GM18511 (cell line): ENCODE measurements around the gene TRPM6.
"Not testable (repeated sequence)": the region's sequence is repeated elsewhere in the genome, so short reads cannot be mapped to it uniquely, and the experiment has no call there.

Source experiments
- ATAC-seq: cut with Tn5 transposase; IDR thresholded peaks from one replicate; pipeline ENCODE4 v1.9.1; 2021; ENCODE audit warnings: mild to moderate bottlenecking, moderate library complexity; ENCODE audit not compliant: unreplicated experiment

The TRPM6 gene, protein sequence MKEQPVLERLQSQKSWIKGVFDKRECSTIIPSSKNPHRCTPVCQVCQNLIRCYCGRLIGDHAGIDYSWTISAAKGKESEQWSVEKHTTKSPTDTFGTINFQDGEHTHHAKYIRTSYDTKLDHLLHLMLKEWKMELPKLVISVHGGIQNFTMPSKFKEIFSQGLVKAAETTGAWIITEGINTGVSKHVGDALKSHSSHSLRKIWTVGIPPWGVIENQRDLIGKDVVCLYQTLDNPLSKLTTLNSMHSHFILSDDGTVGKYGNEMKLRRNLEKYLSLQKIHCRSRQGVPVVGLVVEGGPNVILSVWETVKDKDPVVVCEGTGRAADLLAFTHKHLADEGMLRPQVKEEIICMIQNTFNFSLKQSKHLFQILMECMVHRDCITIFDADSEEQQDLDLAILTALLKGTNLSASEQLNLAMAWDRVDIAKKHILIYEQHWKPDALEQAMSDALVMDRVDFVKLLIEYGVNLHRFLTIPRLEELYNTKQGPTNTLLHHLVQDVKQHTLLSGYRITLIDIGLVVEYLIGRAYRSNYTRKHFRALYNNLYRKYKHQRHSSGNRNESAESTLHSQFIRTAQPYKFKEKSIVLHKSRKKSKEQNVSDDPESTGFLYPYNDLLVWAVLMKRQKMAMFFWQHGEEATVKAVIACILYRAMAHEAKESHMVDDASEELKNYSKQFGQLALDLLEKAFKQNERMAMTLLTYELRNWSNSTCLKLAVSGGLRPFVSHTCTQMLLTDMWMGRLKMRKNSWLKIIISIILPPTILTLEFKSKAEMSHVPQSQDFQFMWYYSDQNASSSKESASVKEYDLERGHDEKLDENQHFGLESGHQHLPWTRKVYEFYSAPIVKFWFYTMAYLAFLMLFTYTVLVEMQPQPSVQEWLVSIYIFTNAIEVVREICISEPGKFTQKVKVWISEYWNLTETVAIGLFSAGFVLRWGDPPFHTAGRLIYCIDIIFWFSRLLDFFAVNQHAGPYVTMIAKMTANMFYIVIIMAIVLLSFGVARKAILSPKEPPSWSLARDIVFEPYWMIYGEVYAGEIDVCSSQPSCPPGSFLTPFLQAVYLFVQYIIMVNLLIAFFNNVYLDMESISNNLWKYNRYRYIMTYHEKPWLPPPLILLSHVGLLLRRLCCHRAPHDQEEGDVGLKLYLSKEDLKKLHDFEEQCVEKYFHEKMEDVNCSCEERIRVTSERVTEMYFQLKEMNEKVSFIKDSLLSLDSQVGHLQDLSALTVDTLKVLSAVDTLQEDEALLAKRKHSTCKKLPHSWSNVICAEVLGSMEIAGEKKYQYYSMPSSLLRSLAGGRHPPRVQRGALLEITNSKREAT (N-terminal part only)

DNA sequence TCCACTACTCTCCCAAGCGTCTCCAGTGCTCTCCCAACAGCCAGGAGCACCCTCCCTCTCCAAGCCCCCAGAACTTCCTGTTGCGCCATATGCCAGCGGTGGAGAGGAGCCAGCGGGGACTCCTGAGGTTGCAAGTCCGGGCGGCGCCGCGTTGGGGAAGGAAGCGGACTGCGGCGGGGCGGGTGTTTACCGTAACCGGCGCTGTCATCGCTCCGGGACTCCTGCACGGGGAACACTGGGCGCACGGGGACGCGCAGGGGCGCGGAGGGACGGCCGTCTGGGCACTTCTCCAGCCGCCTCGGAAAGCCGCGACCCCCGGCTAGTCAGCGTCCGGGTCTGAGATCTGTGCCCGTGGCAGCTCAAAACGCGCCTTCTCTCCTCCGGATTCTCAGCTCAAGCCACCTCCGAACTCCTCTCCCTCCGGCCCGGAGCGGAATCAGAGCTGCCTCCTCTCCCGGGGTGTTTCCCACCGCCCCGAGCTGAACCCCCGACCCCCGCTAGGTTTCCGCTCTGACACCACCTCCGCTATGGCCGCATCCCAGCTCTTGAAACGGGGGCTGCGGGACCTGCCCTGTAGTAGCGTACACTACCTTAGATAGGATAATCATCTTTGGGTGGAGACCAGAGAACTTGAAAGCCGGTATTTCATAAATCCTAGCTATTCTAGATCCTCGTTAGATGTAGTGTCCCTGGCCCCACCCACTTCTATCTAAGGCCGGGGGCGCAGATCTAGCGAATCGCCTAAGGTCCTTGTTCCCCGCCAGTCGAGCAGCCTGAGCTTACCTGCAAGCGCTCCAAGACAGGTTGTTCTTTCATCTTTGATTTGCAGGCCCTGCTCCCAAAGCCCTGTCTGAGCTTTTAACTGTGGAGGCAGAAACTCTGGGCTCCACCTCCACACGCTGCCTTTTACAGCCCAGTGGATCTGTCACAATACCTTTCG is at the start of gene TRPM6:
Gene TRPM6, minus strand, starts transcription at position 881 of the 940 bp plus-strand sequence. Its CDS starts 65 bp downstream, at position 816.
- ATAC-seq = peak; percentile 46

DNA sequence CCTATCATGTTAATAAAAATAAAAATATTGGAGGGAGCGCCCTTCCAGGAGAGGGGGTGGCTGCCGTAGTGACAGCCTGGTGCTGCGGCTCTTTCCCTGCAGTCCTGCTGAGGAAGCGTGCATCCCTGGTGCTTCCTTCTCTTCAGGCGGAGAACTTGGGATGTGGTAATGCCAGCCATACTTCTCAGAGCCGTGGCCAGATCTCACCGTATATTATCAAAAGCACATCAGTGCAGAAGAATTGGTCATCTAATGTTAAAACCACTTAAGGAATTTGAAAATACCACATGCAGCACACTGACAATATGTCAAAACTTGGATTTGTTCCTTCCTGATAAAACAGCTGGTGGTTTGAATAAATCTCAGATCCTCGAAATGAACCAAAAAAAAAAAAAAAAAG is 47.3 kb upstream of the TRPM6 start:
- no peak for ATAC-seq

DNA sequence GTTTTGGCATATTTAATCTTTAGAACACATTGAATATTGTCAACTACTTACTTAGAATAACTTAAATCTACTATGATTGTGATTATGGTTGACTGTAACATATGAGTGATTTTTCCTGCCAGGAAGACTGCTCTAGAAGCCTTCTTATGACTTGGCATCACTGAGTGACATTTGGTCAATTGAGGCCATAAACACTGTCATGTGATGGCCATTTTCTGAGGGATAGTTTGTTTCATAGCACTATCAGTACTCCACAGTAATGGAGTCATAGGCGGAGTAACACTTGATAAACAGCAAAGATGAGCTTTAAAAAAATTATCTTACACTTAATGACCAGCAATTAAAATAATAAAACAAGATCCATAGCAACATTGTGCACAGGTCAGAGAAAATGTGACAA is 34.0 kb upstream of the TRPM6 start:
- no peak for ATAC-seq

DNA sequence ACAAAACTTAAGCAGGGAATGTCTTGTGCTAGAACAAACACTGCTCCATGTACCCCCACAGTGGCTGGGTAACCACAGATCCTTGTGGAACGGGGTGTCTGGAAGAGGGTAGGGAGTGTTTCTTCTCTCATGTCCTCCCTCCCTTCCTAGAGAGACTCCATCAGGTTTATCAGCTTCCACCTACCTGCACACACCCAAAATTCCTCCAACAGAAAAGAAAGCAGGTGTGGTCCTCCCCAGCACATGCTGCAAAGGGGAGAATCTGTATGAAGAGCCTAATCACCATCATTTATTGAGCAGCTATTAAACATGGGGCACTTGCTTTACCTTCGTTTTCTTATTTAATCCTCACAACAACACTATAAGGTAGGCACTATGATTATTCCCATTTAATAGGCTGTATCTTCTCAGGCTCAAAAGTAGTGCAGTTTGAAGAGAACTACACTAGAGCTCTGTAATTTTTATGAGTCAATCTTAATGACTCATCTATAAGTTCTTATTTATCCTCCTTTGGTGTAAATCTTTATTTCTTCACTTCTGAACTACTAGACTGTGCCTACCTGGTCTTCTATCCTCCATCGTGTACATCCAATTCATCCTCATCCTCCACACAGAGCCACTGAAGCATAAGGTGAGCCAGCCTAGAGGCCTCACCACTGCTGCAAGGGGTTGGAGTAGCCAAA is 33.4 kb upstream of the TRPM6 start:
- ATAC-seq = no peak

DNA sequence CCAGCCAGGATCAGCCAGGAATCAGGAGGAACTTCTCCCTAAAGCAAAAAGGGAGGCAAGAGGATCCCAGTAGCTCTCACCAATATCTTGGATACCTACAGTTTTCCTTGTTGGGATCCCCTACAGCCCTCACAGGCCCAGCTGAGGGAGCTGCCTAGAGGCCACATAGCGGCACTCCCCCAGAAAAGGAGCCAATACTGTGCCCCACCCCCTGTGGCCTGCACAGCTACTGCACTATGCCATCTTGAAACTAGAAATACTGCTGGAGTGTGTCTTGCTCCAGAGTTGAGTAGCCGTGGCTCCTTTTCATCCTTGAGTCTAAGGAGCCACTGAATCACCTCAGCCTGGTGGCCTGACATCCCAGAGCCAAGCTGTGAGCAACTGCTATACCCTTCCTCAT is 22.3 kb upstream of the TRPM6 start:
- ATAC-seq = no peak

DNA sequence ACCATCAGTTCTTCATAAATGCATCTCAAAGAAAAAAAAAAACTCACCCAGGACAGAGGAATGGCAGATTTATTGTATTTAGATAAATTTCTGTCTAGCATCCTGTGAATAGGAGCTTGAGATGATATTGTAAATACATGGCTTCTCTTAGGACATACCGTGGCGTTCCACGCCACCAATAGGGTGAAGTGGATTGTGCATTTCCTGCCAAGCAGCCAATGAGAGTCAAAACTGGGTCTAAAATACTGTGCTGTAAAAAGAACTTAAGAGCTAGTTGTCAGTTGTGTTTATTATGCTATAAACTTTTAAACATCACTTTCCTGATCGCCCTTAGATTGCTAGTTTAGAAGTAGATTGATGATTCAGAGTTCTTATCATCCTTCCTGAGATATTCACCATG is 20.9 kb upstream of the TRPM6 start:
- no peak for ATAC-seq

DNA sequence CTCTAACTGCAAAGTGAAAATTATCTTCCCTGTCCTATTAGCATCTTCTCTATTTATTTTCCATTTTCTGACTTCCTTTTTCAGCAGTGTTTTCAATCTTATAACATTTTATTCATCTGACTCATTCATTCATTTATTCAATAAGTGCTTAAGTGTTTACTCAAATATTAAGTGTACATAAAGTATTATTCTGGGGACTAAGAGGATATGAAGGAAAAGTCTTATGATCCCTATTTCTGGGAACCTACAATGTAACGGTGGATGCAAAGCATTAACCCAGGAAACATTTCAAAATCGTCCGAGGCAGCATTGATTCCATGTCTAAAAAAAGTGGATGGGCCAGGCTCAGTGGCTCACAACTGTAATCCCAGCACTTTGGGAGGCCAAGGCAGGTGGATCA is 19.4 kb upstream of the TRPM6 start:
- no peak for ATAC-seq

DNA sequence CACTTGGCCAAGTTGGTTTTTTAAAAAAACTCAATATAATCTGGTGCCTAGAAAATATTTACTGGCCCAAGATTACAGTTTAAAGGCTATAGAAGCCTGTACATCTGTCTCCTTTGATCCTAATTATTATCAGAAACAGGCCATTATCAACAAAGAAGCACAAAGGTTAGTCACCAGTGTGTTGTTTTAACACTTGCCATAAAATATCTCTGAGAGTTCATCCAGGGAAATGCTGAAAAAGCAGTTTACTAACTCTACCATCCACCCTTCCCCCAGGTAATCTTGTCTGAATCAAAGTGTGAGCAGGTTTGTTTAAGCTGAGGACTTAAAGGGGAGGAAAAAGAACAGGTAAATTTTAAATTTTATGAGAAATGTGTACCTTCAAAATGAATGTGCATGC is 13.3 kb upstream of the TRPM6 start:
- no peak for ATAC-seq

DNA sequence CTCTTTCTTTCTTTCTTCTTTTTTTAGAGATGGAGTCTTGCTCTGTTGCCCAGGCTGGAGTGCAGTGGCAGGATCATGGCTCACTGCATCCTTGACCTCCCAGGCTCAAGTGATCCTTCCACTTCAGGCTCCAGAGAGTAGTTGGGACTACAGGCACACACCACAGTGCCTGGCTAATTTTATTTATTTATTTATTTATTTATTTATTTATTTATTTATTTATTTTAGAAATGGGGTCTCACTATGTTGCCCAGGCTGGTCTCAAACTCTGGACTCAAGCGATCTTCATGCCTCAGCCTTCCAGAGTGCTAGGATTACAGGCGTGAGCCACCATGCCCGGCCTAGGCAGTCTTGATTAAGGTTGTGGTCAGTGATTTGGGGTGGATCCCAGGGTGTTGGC is 728 bp upstream of the TRPM6 start:
- not testable (repeated sequence) for ATAC-seq

DNA sequence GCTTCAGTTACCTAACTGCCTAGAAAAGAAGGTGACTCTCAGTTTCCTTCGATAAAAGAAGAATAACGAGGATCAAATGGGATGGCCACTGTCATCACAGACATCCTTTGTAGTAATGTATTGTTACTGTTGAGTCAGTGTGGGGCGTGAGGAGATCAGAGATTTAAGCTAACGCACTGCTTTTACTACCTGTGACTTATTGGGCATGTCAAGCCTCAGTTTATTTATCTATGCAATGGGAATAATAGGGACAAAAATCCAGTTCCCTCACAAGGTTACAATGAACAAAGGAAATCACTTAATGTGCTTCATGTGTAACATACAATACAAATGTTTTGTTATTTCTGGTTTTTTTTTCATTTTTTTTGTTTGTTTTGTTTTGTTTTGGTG is 255 bp upstream of the TRPM6 start:
- ATAC-seq = no peak

DNA sequence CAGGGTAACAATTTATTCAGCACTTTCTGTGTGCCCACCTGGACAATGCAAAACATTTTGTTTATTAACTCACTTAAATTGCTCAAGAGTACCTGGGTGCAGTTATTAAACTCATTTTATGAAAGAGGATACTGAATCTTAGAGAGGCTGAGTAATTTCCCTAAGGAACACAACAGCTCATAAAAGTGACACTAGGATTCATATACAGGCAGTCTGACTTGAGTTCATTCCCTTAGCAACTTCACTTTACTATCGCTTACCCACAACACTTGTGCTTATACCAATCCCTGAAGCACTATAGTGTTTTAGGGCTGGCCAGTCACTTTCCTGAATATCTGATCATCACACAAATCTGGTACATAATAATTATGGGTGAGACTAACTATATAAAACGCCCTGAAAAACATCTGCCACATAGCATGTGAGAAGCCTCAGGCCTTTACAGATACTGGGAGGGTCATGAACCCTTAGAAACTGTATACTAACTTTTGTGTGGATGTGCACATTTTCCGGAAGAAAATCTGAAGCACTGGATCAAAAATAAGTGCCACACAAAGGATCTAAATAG is 11.3 kb downstream of the TRPM6 start:
- ATAC-seq = no peak

DNA sequence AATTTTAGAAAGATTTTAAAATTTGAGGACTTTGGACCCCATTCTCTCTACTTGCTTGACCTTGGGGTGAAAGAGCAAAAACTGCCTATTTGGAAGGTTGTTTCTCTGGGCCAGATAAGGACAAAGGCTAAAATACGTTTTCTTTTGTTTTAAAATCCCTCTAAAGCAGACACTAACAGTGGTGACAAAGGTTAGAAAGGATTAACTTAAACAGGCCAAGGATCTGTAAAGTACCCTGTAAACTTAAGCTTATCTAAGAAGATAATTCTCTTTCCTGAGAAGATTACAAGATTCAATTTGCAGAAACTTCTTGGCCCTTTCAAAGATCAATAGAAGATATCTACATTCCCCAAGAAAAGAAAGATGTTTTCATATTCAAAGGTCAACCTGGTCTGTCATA is 12.1 kb downstream of the TRPM6 start:
- ATAC-seq = no peak

DNA sequence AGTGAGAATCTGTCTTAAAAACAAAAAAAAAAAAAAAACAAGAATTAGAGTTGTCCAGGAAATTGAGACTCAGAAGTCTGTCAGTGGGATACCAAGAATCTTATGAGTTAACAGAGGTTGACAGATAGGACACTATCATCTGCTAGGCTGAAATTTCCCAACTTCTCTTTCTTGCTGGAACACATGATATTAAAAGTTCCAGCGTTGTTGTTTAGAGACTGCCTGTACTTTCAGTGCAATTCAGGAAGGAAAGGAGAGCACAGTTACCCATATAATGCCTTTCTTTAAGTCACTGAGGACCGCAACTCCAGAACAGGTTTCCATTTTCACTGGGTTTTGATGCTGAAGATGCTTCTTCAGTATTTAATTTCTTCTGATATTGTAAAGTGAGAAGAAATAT is 13.5 kb downstream of the TRPM6 start:
- ATAC-seq = no peak

DNA sequence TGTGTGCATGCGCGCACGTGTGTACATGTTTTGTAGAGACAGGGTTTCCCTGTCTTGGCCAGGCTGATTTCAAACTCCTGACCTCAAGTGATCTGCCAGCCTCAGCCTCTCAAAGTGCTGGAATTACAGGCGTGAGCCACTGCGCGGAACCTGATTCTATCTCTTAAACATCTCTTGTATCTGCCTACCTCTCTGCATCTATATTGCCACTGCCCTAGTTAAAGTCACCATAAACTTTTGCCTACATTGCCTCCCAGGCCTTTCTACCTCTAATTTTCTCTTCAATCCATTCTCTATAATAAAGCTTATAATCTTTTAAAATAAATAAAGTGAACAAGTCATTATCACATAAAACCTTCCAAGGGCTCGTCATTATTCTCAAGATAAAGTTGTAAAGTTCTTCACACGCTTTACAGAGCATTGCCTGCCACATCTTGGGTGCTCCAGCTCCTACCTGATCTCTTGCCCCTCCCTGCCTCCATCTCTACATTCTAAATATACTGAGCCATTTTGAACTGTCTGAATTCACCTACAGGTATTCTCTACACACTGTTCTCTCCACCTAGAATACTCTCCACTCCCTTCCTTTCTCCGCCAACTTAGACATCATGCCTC is 15.0 kb downstream of the TRPM6 start:
- ATAC-seq = no peak

DNA sequence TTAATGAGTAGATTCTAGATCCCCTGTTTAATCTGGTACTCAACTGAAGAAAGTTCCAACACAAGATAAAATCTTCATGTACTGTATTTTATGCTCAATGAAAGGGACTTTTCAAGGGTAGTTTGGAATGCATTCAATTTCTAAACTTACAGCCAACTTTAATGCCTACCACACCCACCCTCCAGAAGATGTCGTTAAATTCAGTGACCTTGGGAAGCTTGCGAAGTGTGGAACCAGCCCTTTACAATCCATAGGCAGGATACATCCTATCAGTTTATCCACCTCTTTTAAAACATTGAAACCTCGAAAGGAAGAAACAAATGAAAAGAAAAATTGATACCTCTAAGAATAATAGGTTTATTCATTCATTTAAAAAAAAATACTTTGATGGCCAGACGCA is 20.2 kb downstream of the TRPM6 start:
- ATAC-seq = no peak

DNA sequence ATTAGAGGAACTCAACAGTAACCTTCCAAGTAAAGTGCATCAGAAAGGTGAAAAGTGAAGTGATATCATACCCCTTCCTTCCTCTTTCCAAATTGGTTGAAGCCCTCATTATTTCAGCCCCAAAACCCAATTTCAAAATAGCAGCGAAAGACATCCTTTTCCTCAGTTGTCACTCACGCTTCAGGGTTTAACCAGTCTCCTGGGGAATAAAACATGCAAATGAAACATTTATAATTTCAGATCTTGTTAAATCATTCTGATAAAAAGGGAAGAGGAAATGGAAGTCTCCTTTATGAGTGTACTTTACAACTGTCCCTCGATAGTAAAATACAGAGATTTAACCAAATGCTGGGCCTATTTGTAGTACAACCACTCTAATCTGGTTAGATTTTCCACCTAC is 22.5 kb downstream of the TRPM6 start:
- no peak for ATAC-seq

DNA sequence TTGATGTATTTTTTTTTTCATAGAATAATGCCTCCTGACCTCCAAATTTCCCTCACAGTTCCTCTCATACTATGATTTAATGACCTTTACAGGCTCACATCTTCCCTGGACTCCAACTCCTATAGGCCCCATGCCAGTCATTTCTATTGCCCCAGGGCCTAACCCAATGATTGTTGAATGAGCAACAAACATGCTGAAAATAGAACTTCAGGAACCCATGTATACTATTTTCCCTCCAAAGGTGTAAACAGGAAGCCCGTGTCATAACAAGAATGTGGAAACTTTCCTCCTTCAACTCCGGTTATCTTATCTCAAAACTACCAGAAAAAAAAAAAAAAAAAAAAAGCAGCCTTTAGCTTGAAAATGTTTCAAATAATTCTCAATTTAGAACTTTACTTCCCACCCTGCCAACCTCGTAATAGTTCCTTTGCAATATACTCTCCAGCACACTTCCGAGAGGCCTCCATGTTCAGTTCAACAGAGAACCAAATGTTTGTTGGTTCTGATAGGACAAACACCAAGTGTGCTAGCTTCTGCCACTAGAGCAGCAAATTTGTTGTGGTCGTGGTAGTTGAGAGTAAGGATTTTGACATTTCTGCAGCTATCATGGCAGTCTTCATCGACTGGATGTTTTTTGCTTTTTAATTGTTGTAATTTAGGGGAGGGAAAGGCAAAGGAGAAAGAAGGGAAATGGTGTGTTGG is 25.8 kb downstream of the TRPM6 start:
- ATAC-seq = no peak

DNA sequence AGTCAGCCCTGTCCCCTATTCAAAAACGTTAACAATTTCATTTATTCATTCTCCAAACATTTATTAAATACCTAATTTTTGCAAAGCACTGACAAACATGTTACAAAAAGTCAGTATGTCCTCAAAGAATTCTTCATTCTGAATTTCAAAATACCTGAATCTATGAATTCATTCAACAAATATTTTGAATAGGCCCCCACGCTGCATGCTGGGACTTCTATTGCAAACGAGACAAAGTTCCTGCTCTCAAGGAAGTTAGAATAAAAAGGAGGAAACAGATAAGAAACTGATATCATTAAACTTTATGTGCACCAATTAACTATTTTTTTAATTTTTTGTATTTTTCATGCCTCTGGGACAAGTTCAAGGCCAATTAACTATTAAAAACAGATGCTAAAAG is 26.6 kb downstream of the TRPM6 start:
- no peak for ATAC-seq
